ENCODE data around the gene ABCA2.

ABCA2 gene

GRCh38 chr9:136969150-136969549 lies 58.9 kb downstream of the ABCA2 start:
- Histone ChIP-seq H3K9me3 (no peaks in the 10 kb centered on the region), H3K27me3 (no peaks in the 10 kb centered on the region), H3K9ac (no peak overlapping the region), H3K4me3 (no peak overlapping the region), H4K20me1 (no peaks in the 10 kb centered on the region), H3K4me1 (peaks cover 35% of the 10 kb centered on the region), H3K36me3 (no peaks in the 10 kb centered on the region), H3K4me2 (no peak overlapping the region), H3K27ac (peak overlapping the region; percentile 26; the same call in 1 of the 2 replicates)
- no peak for TF ChIP-seq Cebpa-rat (IDR thresholded peaks at IDR 0.05)

GRCh38 chr9:136968333-136969127 lies 59.5 kb downstream of the ABCA2 start:
- no peak overlapping the region for H3K27ac ChIP-seq
- no peaks in the 10 kb centered on the region for H3K9me3 ChIP-seq
- no peak overlapping the region for H3K9ac ChIP-seq
- H3K4me2 ChIP-seq: no peak overlapping the region
- peaks cover 35% of the 10 kb centered on the region for H3K4me1 ChIP-seq
- no peaks in the 10 kb centered on the region for H4K20me1 ChIP-seq
- no peak for TF ChIP-seq Cebpa-rat (IDR thresholded peaks at IDR 0.05)
- H3K27me3 ChIP-seq: no peaks in the 10 kb centered on the region
- H3K36me3 ChIP-seq: no peaks in the 10 kb centered on the region
- no peak overlapping the region for H3K4me3 ChIP-seq

DNA sequence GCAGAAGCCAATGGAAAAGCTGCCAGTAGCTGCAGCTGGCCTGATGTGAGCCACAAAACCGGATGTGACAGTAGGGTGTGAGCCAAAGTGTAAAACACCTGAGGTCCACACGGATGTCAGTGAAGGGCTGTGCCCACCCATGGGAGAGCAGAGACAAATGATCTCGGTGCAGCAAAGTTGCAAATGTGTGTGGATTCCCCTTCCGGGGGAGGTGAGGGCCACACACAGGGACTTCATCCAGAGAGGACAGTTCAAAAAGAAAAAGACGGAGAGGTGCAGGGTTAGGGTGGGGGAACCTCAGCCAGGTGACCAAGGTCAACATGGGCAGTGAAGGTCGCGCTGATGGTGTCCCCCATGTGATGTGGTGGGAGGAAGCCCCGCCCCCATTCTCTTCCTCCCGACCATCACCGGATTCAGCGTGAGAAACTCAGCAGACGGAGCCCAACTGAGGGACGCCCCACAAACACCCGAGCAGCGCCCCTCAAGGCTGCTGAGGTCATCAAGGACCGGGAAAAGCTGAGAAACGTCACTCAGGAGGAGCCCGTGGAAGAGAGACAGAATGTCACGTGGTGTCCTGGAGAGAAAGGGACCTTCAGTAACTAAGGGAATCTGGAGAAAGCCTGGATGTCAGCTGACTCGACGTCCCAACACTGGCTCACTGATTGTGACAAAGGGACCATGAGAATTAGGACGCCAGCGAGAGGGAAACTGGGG lies 62.1 kb downstream of the ABCA2 start:
- Histone ChIP-seq H3K36me3 (no peaks in the 10 kb centered on the region), H3K9me3 (no peaks in the 10 kb centered on the region), H3K9ac (0 out of 2 replicates have a peak overlapping the region, but pooled peaks have one; percentile 24), H4K20me1 (no peaks in the 10 kb centered on the region), H3K4me3 (no peak overlapping the region), H3K27ac (no peak overlapping the region), H3K4me2 (peak overlapping the region; percentile 71), H3K27me3 (no peaks in the 10 kb centered on the region), H3K4me1 (peaks cover 26% of the 10 kb centered on the region)
- no peak for TF ChIP-seq Cebpa-rat (IDR thresholded peaks at IDR 0.05)

GRCh38 chr9:136964833-136965422 lies 63.1 kb downstream of the ABCA2 start:
- peaks cover 21% of the 10 kb centered on the region for H3K4me1 ChIP-seq
- no peak overlapping the region for H3K4me3 ChIP-seq
- no peak overlapping the region for H3K4me2 ChIP-seq
- no peaks in the 10 kb centered on the region for H4K20me1 ChIP-seq
- no peaks in the 10 kb centered on the region for H3K36me3 ChIP-seq
- no peak for TF ChIP-seq Cebpa-rat (IDR thresholded peaks at IDR 0.05)
- no peak overlapping the region for H3K9ac ChIP-seq
- H3K9me3 ChIP-seq: no peaks in the 10 kb centered on the region
- no peak overlapping the region for H3K27ac ChIP-seq
- H3K27me3 ChIP-seq: no peaks in the 10 kb centered on the region

DNA sequence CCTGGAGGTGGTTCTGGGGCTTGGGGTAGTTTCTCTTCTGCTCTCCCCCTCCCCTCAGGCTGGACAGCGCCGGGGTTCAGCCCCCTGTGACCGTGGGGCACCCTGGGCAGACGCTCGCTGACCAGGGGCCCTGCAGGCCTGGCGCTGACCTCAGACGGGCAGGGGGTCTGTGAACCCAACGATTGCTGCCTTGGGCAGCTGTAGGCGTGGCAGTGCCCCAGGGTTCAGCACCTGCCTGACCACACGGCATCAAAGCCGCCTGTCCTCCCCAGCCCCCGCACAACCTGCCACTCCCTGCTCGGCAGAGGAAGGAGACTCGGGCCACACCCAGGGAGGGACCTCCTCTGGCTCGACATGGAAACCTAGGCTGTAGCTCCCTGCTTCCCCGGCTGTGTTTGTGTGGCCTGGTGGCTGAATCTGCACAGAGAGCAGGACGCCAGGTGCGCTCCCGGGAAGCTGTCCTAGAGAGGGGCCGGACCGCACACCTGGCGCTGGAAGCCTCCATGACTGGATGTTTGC lies 63.8 kb downstream of the ABCA2 start:
- H3K4me1 ChIP-seq: peaks cover 26% of the 10 kb centered on the region
- no peak for TF ChIP-seq Cebpa-rat (IDR thresholded peaks at IDR 0.05)
- H3K27ac ChIP-seq: no peak overlapping the region
- no peak overlapping the region for H3K9ac ChIP-seq
- no peaks in the 10 kb centered on the region for H3K27me3 ChIP-seq
- H3K4me2 ChIP-seq: no peak overlapping the region
- H3K9me3 ChIP-seq: no peaks in the 10 kb centered on the region
- H3K4me3 ChIP-seq: no peak overlapping the region
- no peaks in the 10 kb centered on the region for H3K36me3 ChIP-seq
- no peaks in the 10 kb centered on the region for H4K20me1 ChIP-seq

- Histone ChIP-seq H3K4me3 (no peak overlapping the region), H3K4me2 (no peak overlapping the region), H3K9me3 (no peaks in the 10 kb centered on the region), H3K36me3 (no peaks in the 10 kb centered on the region), H4K20me1 (no peaks in the 10 kb centered on the region), H3K9ac (no peak overlapping the region), H3K27me3 (no peaks in the 10 kb centered on the region), H3K27ac (no peak overlapping the region), H3K4me1 (peaks cover 26% of the 10 kb centered on the region)
- no peak for TF ChIP-seq Cebpa-rat (IDR thresholded peaks at IDR 0.05)
Observed at GRCh38 chr9:136963751-136964150, 64.3 kb downstream of the ABCA2 start.

DNA sequence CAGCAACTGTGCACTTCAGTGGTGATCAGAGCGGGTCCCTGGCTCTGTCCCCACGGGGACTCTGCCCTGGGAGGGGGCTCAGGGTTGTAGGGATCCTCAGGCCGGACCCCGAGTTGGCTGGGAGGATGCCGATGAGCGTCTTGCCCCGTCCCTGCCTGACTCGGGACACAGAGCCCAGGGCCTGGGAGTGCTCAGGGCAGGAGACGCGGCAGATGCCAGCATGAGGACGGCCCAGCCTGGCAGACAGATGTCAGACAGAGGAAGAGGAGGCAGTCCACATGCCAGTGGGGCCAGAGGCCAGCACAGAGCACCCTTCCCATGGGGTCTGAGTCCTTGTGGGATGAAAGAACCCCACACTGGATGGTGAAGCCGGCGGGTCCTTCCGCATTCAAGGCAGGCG lies 64.7 kb downstream of the ABCA2 start:
- Histone ChIP-seq H3K9ac (no peak overlapping the region), H3K4me3 (no peak overlapping the region), H3K27me3 (no peaks in the 10 kb centered on the region), H3K4me1 (peaks cover 26% of the 10 kb centered on the region), H3K27ac (no peak overlapping the region), H3K36me3 (no peaks in the 10 kb centered on the region), H4K20me1 (no peaks in the 10 kb centered on the region), H3K4me2 (no peak overlapping the region), H3K9me3 (no peaks in the 10 kb centered on the region)
- TF ChIP-seq Cebpa-rat (IDR thresholded peaks at IDR 0.05): no peak

DNA sequence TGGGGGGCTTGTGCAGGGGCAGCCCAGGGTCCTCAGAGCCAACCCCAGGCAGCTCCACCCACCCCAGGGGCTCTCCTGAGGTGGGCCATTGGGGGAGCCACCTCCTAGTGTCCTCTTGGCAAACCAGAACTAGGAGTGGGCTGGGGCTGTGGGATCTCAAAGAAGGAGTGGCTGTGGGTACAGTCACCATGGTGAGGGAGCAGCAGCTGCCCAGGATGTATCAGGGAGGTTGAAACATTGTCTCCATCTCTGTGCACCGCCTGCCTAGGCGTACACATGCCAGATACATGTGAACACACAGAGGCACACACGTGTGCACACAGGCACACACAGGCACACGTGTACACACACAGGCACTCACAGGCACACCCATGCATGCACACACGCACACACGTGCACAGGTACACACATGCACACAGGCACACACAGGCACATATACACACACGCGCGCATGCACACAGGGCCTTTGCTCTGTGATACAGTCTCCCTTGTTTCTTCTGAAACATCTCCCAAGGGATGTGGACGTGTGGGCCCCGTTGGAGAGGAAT lies 65.3 kb downstream of the ABCA2 start:
- Histone ChIP-seq H3K27ac (no peak overlapping the region), H3K4me2 (no peak overlapping the region), H4K20me1 (no peaks in the 10 kb centered on the region), H3K9ac (no peak overlapping the region), H3K9me3 (no peaks in the 10 kb centered on the region), H3K27me3 (no peaks in the 10 kb centered on the region), H3K36me3 (no peaks in the 10 kb centered on the region), H3K4me1 (peaks cover 26% of the 10 kb centered on the region), H3K4me3 (no peak overlapping the region)
- no peak for TF ChIP-seq Cebpa-rat (IDR thresholded peaks at IDR 0.05)

DNA sequence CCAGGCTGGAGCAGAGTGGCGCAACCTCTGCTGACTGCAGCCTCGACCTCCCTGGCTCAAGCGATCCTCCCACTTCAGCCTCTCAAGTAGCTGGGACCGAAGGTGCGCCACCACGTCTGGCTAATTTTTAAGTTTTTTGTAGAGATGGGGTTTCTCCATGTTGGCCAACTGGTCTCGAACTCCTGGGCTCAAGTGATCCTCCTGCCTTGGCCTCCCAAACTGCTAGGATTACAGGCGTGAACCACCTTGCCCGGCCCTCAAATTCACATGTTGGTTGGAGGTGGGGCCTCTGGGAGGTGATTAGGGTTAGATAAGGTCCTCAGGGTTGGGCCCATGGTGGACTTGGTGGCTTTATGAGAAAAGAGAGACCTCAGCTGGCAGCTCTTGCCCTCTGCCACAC lies 65.9 kb downstream of the ABCA2 start:
- Histone ChIP-seq H3K4me2 (no peak overlapping the region), H4K20me1 (no peaks in the 10 kb centered on the region), H3K4me1 (peaks cover 26% of the 10 kb centered on the region), H3K27me3 (no peaks in the 10 kb centered on the region), H3K9me3 (no peaks in the 10 kb centered on the region), H3K4me3 (no peak overlapping the region), H3K9ac (no peak overlapping the region), H3K36me3 (no peaks in the 10 kb centered on the region), H3K27ac (no peak overlapping the region)
- no peak for TF ChIP-seq Cebpa-rat (IDR thresholded peaks at IDR 0.05)
